Keratinocyte (primary cell): ENCODE results near the gene MGAT5B. TPM values are rescaled to one million over a fixed set of nuclear protein-coding genes. Genes with fewer than 3 reads are reported as not detected.

ENCODE experiments used
- DNase-seq: peaks from one replicate; pipeline ENCODE4 v3.0.0-alpha.2; 2011; ENCODE audit warnings: low read depth, missing footprints, low spot score
- FAIRE-seq: peaks from 2 replicates; lab custom pipeline; 2011; peaks lifted over from hg19 to GRCh38; lab: Jason Lieb, UNC
- H2AFZ ChIP-seq: 2 replicates; pipeline ENCODE4 v1.6.0; 2012; ENCODE audit warnings: low read length, control low read depth, inconsistent platforms; ENCODE audit not compliant: control insufficient read depth
- H3K27ac ChIP-seq: 2 replicates; pipeline ENCODE4 v1.5.1; 2011; ENCODE audit warnings: low read length; ENCODE audit not compliant: control insufficient read depth, insufficient read depth
- H3K27me3 ChIP-seq: 3 replicates; pipeline ENCODE4 v1.6.0; 2011; ENCODE audit warnings: low read length; ENCODE audit not compliant: control insufficient read depth, insufficient read depth; ENCODE audit errors: extremely low read depth
- H3K36me3 ChIP-seq, 2 experiments: 2 replicates in 1 of 2; 3 replicates in 1 of 2; pipeline ENCODE4 v1.5.1; 2011; ENCODE audit warnings: low read length in 2 of 2, mild to moderate bottlenecking in 1 of 2; ENCODE audit not compliant: control insufficient read depth in 2 of 2, insufficient read depth in 2 of 2; ENCODE audit errors: extremely low read depth in 1 of 2
- H3K4me1 ChIP-seq: 3 replicates; pipeline ENCODE4 v1.5.1; 2011; ENCODE audit warnings: low read length; ENCODE audit not compliant: control insufficient read depth, insufficient read depth; ENCODE audit errors: extremely low read depth
- H3K4me2 ChIP-seq: 3 replicates; pipeline ENCODE4 v1.6.0; 2011; ENCODE audit warnings: low read depth, low read length; ENCODE audit not compliant: control insufficient read depth, insufficient read depth; ENCODE audit errors: extremely low read depth
- H3K4me3 ChIP-seq, 3 experiments: fragments of 200-600 bp in 1 of 3; sonication (generic) in 1 of 3; 2 replicates in 2 of 3; 3 replicates in 1 of 3; pipeline ENCODE4 v1.5.1; 2011 to 2016; ENCODE audit warnings: low read length in 3 of 3, mild to moderate bottlenecking in 3 of 3, control low read depth in 2 of 3, inconsistent platforms in 1 of 3, low read depth in 1 of 3, mixed read lengths in 1 of 3, mixed run types in 1 of 3, moderate library complexity in 1 of 3; ENCODE audit not compliant: control insufficient read depth in 2 of 3, insufficient read depth in 2 of 3; ENCODE audit errors: extremely low read depth in 1 of 3
- H3K79me2 ChIP-seq: 2 replicates; pipeline ENCODE4 v1.6.0; 2012; ENCODE audit warnings: low read length; ENCODE audit not compliant: control insufficient read depth, insufficient read depth
- H3K9ac ChIP-seq: 3 replicates; pipeline ENCODE4 v1.6.0; 2011; ENCODE audit warnings: low read length; ENCODE audit not compliant: control insufficient read depth, insufficient read depth; ENCODE audit errors: extremely low read depth
- H3K9me1 ChIP-seq: 3 replicates; pipeline ENCODE4 v1.6.0; 2011; ENCODE audit warnings: low read length; ENCODE audit not compliant: control insufficient read depth, insufficient read depth; ENCODE audit errors: extremely low read depth
- H3K9me3 ChIP-seq: 2 replicates; pipeline ENCODE4 v1.5.1; 2012; ENCODE audit warnings: low read depth, low read length; ENCODE audit not compliant: control insufficient read depth
- H4K20me1 ChIP-seq: 3 replicates; pipeline ENCODE4 v1.6.0; 2011; ENCODE audit warnings: low read length; ENCODE audit not compliant: control insufficient read depth, insufficient read depth; ENCODE audit errors: extremely low read depth
- CTCF ChIP-seq, 3 experiments: IDR thresholded peaks in 1 of 3; conservative IDR thresholded peaks in 1 of 3; optimal IDR thresholded peaks in 1 of 3; 2 replicates in 2 of 3; 3 replicates in 1 of 3; pipeline versions ENCODE3 to v1.5.1; 2011; ENCODE audit warnings: low read length in 3 of 3, mild to moderate bottlenecking in 3 of 3, moderate library complexity in 2 of 3, control low read depth in 1 of 3, inconsistent platforms in 1 of 3; ENCODE audit not compliant: insufficient read depth in 2 of 3; ENCODE audit errors: extremely low read depth in 1 of 3
- EZH2 ChIP-seq: IDR thresholded peaks from one replicate; pipeline ENCODE4 v1.6.1; 2012; ENCODE audit warnings: inconsistent platforms, mild to moderate bottlenecking, low read length, moderate library complexity
- dilution Hi-C: fragments of 300-500 bp; cut with MboI; formaldehyde crosslinking; loops from one replicate; pipeline ENCODE4 v1.7.0; 2020; ENCODE audit warnings: low sequenced_read_pairs; ENCODE audit not compliant: extremely low pct_ligation_motif_present
- polyA plus RNA-seq, 5 experiments: library from polyadenylated mRNA; depleted of rRNA in 3 of 5; stranded (reverse) in 3 of 5; stranded (forward) in 1 of 5; unstranded in 1 of 5; fragments of >200 nt; gene quantifications; 1 replicate in 1 of 5; 2 replicates in 3 of 5; 3 replicates in 1 of 5; pipeline versions ENCODE4 v1.2.1 to v1.2.3, GENCODE V29; 2011 to 2012; ENCODE audit warnings: missing spikeins in 2 of 5, low read depth in 1 of 5, low replicate concordance in 1 of 5

MGAT5B gene
- polyA plus RNA-seq, 1 donor (not counting 4 experiments of a cell fraction or from before 2014, with no cell fraction given): 0.29 TPM

GRCh38 chr17:76952402-76952801, 84.2 kb downstream of the MGAT5B start:
- H3K4me2 ChIP-seq: no peak overlapping the region
- no peak overlapping the region for H3K27ac ChIP-seq
- no peaks in the 10 kb centered on the region for H3K36me3 ChIP-seq
- no peaks in the 10 kb centered on the region for H3K79me2 ChIP-seq
- peaks cover 29% of the 10 kb centered on the region for H3K27me3 ChIP-seq
- H3K4me3 ChIP-seq: no peak overlapping the region
- no peak overlapping the region for H3K9ac ChIP-seq
- H2AFZ ChIP-seq: no peak overlapping the region
- no peaks in the 10 kb centered on the region for H3K4me1 ChIP-seq
- H4K20me1 ChIP-seq: no peaks in the 10 kb centered on the region
- no peaks in the 10 kb centered on the region for H3K9me1 ChIP-seq
- FAIRE-seq: no peak
- no peak for TF ChIP-seq CTCF (optimal IDR thresholded peaks at IDR 0.05 in 1 of 3, IDR thresholded peaks at IDR 0.05 in 1 of 3, conservative IDR thresholded peaks at IDR 0.05 in 1 of 3; ENCODE audit: extremely low read depth in 1 of 3, insufficient read depth in 2 of 3, low read length in 3 of 3)
- TF ChIP-seq EZH2: no peak
- dilution Hi-C loops: no loop called here
- H3K9me3 ChIP-seq: no peaks in the 10 kb centered on the region
- DNase-seq: no peak

GRCh38 chr17:76953066-76953465, 84.9 kb downstream of the MGAT5B start:
- Histone ChIP-seq H3K9me3 (no peaks in the 10 kb centered on the region), H3K27me3 (peaks cover 30% of the 10 kb centered on the region), H3K4me3 (no peak overlapping the region), H3K79me2 (no peaks in the 10 kb centered on the region), H3K4me1 (no peaks in the 10 kb centered on the region), H4K20me1 (no peaks in the 10 kb centered on the region), H2AFZ (no peak overlapping the region), H3K36me3 (no peaks in the 10 kb centered on the region), H3K4me2 (no peak overlapping the region), H3K27ac (no peak overlapping the region), H3K9me1 (no peaks in the 10 kb centered on the region), H3K9ac (no peak overlapping the region)
- DNase-seq (no peak), FAIRE-seq (no peak)
- TF ChIP-seq EZH2 (no peak), CTCF (optimal IDR thresholded peaks at IDR 0.05 in 1 of 3, IDR thresholded peaks at IDR 0.05 in 1 of 3, conservative IDR thresholded peaks at IDR 0.05 in 1 of 3; ENCODE audit: extremely low read depth in 1 of 3, insufficient read depth in 2 of 3, low read length in 3 of 3) (no peak)
- dilution Hi-C loops: no loop called here
